GM19193 (cell line): Measurements from ENCODE around the gene PRRC2C.

Source experiments
- POLR2A ChIP-seq: IDR thresholded peaks from 4 replicates; pipeline ENCODE4 v1.6.1; 2011; ENCODE audit not compliant: insufficient read depth, insufficient read length; ENCODE audit errors: extremely low read depth

PRRC2C gene

DNA sequence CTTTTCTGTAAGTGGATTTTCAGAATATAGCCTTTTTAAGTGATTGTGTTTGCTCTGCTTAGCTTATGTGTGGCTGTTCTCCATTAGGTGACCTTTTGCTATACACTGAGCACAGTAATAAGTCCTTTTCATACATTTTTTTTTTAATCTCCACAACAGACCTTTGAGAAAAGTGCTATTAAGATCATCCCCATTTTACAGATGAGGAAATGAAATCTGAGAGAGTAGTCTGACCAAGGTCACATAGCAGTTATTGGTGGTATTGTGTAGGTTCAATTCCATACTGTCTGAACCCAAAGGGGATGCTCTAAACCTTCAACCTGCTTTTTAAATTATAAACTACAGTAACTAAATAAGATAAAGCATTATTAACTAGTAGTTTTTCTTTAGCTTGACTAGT, 1.7 kb downstream of the PRRC2C start:
- TF ChIP-seq POLR2A, result no peak

DNA sequence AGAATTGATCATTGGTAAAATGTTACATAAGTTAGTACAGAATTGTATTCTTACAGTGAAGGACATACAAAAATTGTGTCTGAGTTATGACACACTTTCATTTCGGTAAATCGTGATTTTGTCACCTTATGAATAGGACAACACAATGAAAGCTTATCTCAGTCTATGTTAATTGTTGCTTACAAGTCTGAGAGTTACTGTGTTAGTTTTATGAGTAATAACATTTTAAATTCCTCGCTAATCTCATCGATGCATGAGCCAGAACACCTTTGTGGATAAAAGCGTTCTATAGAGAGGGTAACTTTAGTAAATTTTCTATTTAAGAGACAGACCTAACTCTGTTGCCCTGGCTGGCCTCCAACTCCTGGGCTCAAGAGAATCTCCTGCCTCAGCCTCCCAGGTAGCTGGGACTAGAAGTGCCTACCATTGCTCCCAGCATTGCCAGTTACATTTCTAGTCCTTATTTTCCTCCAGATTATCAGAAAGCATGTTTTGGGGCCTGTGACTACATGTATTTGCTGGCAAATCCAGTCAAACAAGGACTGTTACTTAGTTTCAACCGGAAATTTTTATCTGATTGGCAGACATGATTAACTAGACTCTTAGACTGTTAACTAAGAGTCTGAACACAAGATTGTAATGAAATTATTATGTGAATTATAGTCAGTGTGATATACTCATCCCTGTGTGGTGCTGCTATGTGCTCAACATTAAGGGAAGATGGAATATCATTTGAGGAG, 3.0 kb downstream of the PRRC2C start:
- no peak for TF ChIP-seq POLR2A

GRCh38 chr1:171494076-171494475, 8.7 kb downstream of the PRRC2C start:
- TF ChIP-seq POLR2A, result no peak

- no peak for TF ChIP-seq POLR2A
Observed at GRCh38 chr1:171495444-171495843, 10.1 kb downstream of the PRRC2C start.

DNA sequence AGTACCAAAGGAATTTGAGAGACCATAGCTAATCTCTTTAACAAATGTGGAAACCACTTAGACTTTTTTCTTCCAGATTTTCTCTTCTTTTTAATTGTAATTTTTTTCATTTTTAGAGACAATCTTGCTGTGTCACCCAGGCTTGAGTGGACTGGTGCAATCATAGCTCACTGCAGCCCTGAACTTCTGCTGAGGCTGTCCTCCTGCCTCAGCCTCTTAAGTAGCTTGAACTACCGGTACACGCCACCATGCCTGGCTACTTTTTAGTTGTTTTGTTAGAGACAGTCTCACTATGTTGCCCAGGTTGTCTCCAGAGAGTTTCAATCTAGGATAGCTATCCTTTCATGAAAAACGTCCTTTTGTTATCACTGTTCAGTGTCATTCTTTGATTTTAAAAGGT, 15.0 kb downstream of the PRRC2C start:
- no peak for TF ChIP-seq POLR2A

GRCh38 chr1:171500803-171501202, 15.5 kb downstream of the PRRC2C start:
- TF ChIP-seq POLR2A, result no peak

- no peak for TF ChIP-seq POLR2A
Observed at GRCh38 chr1:171501305-171502024, 16.1 kb downstream of the PRRC2C start.

DNA sequence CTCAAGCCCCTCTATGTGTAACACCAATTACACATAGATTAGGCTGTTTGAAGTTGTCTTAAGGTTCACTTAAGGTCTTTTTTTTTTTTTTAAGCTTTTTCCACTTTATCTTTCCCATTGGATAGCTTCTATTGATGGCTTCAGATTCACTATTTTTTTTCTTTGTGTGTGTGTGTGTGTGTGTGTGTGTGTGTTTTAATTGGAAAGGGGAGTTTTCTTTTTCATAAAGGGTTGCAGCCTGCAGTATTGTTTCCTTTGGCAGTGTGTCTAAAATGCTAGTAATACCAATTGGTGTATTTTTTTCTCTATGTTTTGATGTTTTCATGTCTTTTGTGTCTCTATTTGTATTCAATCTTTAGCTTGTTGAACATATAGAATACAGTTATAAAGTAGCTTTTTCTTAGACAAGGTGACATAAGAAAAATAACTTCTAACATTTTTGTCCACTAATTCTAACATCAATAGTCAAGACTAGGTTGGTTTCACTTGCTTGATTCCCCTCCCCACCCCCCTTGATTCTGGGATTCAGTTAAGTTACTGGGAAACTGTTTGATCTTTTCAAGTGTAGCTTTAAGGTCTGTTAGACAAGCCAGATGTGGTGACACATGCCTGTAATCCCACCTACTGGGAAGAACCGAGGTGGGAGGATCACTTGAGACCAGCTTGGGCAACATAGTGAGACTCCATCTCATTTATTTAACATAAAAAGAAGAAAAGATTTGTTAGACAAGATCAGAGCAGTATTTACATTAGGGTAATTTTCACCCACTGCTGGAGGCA, 21.4 kb downstream of the PRRC2C start:
- TF ChIP-seq POLR2A, result no peak

- no peak for TF ChIP-seq POLR2A
Observed at GRCh38 chr1:171507435-171507834, 22.1 kb downstream of the PRRC2C start.

- TF ChIP-seq POLR2A, result no peak
Observed at GRCh38 chr1:171509191-171509590, 23.9 kb downstream of the PRRC2C start.

- no peak for TF ChIP-seq POLR2A
Observed at GRCh38 chr1:171513743-171514142, 28.4 kb downstream of the PRRC2C start.

DNA sequence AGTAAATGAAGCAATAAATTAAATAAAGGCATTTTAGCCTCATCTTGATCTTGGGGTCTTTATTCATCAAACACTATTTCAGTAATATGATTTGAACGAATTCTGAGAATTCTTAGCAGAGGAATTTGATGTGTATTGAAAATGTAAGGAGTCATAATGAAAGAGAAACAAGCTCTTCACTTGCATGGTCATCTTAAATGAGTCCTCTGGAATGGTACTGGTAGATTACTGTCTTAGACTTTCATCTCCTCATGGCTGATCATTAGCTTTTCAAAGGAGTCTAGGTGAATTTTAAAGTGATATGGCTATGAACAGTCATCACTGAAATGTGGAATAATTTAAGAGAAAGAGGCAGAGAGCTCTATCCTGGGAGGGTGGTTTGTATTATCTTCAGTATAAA, 30.0 kb downstream of the PRRC2C start:
- no peak for TF ChIP-seq POLR2A

- no peak for TF ChIP-seq POLR2A
Observed at GRCh38 chr1:171515741-171516140, 30.4 kb downstream of the PRRC2C start.

GRCh38 chr1:171521567-171521966, 36.2 kb downstream of the PRRC2C start:
- no peak for TF ChIP-seq POLR2A

GRCh38 chr1:171530676-171531075, 45.3 kb downstream of the PRRC2C start:
- TF ChIP-seq POLR2A, result no peak

DNA sequence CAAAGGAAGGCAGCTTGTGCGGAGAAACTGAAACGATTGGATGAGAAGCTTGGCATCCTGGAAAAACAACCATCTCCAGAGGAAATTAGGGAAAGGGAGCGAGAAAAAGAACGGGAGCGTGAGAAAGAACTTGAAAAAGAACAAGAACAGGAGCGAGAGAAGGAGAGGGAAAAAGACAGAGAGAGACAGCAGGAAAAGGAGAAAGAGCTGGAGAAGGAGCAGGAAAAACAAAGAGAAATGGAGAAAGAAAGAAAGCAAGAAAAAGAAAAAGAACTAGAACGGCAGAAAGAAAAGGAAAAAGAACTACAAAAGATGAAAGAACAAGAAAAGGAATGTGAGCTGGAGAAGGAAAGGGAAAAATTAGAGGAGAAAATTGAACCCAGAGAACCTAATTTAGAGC, 47.2 kb downstream of the PRRC2C start:
- no peak for TF ChIP-seq POLR2A

DNA sequence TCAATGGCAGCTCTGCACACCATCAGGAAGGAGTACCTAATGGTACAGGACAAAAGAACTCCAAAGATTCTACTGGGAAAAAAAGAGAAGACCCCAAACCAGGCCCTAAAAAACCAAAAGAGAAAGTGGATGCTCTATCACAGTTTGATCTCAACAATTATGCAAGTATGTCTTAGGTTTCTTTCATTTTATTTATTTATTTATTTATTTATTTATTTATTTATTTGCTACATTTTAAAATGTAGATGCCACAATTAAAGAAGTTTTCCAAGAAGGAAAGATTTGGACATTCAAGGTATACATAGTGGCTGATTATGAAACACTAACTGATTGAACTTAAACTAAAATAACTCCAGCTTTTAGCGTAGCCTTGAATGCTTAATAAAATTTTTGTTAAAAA, 60.2 kb downstream of the PRRC2C start:
- no peak for TF ChIP-seq POLR2A

- TF ChIP-seq POLR2A, result no peak
Observed at GRCh38 chr1:171550050-171550449, 64.7 kb downstream of the PRRC2C start.
